SU-DHL-6 (cell line): ENCODE measurements around the gene KRT35.

ENCODE experiments used
- H2AFZ ChIP-seq: fragments of 200-600 bp; sonication (generic); 2 replicates; pipeline ENCODE4 v1.6.1; 2014; ENCODE audit warnings: low read depth, mild to moderate bottlenecking, moderate library complexity, mixed read lengths, antibody characterized with exemption, low read length; ENCODE audit not compliant: severe bottlenecking
- H3F3A ChIP-seq: fragments of 200-600 bp; shearing (Covaris generic); 2 replicates; pipeline ENCODE4 v1.6.0; 2016; ENCODE audit warnings: antibody characterized with exemption, mild to moderate bottlenecking; ENCODE audit not compliant: insufficient read depth
- H3K27ac ChIP-seq: fragments of 200-600 bp; sonication (generic); 2 replicates; pipeline ENCODE4 v1.5.1; 2016; ENCODE audit warnings: low read depth, mild to moderate bottlenecking, low read length, moderate library complexity, mixed read lengths
- H3K27me3 ChIP-seq: fragments of 200-600 bp; sonication (generic), shearing (Covaris generic); 2 replicates; pipeline ENCODE4 v1.6.0; 2014; ENCODE audit warnings: mild to moderate bottlenecking, low read length
- H3K36me3 ChIP-seq: fragments of 200-600 bp; sonication (generic); 2 replicates; pipeline ENCODE4 v1.6.1; 2014; ENCODE audit warnings: mild to moderate bottlenecking, low read length, mixed read lengths
- H3K4me2 ChIP-seq: fragments of 300-600, 200-600 bp; shearing (Covaris generic), sonication (generic); 2 replicates; pipeline ENCODE4 v1.6.0; 2014; ENCODE audit warnings: low read length, low read depth, mild to moderate bottlenecking; ENCODE audit not compliant: poor library complexity, severe bottlenecking
- H3K4me3 ChIP-seq: fragments of 200-600 bp; sonication (generic); 2 replicates; pipeline ENCODE4 v1.5.1; 2014; ENCODE audit warnings: antibody characterized with exemption, low read length, mild to moderate bottlenecking, mixed read lengths; ENCODE audit not compliant: insufficient read depth, poor library complexity, severe bottlenecking
- H3K79me2 ChIP-seq: fragments of 200-600 bp; sonication (generic); 2 replicates; pipeline ENCODE4 v1.6.1; 2014; ENCODE audit warnings: mild to moderate bottlenecking, low read length, moderate library complexity; ENCODE audit not compliant: insufficient read depth
- H3K9ac ChIP-seq: fragments of 200-600 bp; sonication (generic); 2 replicates; pipeline ENCODE4 v1.7.0; 2014; ENCODE audit warnings: mild to moderate bottlenecking, low read length
- H3K9me2 ChIP-seq: fragments of 200-600 bp; sonication (generic); replicated peaks from 2 replicates; pipeline ENCODE4 v1.6.1; 2014; ENCODE audit warnings: low read length; ENCODE audit not compliant: insufficient read depth
- H3K9me3 ChIP-seq: fragments of 200-600 bp; sonication (generic); 2 replicates; pipeline ENCODE4 v1.6.1; 2014; ENCODE audit warnings: low read length, mixed read lengths; ENCODE audit not compliant: insufficient read depth
- H4K20me1 ChIP-seq: fragments of 200-600 bp; sonication (generic); 2 replicates; pipeline ENCODE4 v1.6.1; 2014; ENCODE audit warnings: low read depth, mild to moderate bottlenecking, antibody characterized with exemption, low read length, moderate library complexity, mixed read lengths
- CTCF ChIP-seq: fragments of 200-600 bp; sonication (generic); IDR thresholded peaks from one replicate; pipeline ENCODE4 v1.5.1; 2017; ENCODE audit warnings: antibody characterized with exemption, mild to moderate bottlenecking, low read length, moderate library complexity; ENCODE audit not compliant: insufficient read depth, poor library complexity, severe bottlenecking
- EZH2phosphoT487 ChIP-seq: fragments of 200-600 bp; sonication (generic), shearing (Covaris generic); conservative IDR thresholded peaks from 2 replicates; pipeline ENCODE4 v1.6.1; 2018; ENCODE audit warnings: mild to moderate bottlenecking, antibody characterized with exemption, low read length, moderate library complexity, mixed read lengths

KRT35 gene

DNA sequence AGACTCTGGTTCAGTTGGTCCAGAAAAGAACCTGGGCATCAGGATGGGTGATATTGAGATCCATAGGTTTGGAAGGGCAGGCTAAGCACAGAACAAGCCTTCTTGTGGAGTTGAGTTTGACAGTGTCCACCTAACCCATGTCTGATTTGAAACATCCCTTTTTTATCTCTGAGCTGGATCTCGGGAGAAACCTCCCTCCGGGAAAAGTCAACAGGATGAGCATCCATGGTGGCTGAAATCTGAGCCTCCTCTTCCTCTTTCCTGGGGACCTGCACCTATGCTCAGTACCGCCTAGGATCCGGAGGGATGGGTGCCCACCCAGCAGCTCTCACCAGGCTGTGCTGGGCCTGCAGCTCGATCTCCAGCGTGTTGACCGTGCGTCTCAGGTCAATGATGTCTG lies 17.2 kb downstream of the KRT35 start:
- Histone ChIP-seq H3K79me2 (no peaks in the 10 kb centered on the region), H3F3A (no peaks in the 10 kb centered on the region), H2AFZ (no peak overlapping the region), H3K27me3 (no peaks in the 10 kb centered on the region), H3K4me3 (no peak overlapping the region), H3K9ac (no peak overlapping the region), H3K4me2 (no peak overlapping the region), H3K36me3 (no peaks in the 10 kb centered on the region), H4K20me1 (no peaks in the 10 kb centered on the region), H3K27ac (no peak overlapping the region), H3K9me2 (no peaks in the 10 kb centered on the region), H3K9me3 (no peaks in the 10 kb centered on the region)
- no peak for TF ChIP-seq CTCF
- TF ChIP-seq EZH2phosphoT487 = no peak

DNA sequence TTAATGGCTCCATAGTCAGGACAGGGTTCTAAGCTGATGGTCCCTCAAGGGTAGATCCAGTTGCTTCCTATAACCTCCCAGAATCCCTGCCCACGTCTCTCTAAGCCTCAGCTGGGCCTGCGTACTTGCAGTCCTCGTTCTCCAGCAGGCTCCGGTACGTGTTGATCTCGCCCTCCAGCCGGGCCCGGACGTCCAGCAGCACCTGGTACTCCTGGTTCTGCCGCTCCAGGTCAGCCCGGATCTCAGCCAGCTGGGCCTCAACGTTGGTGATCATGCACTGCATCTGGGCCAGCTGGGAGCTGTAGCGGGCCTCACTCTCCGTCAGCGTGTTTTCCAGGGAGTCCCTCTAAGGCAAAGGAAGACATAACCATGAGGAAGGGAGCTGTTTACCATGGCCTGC lies 18.2 kb downstream of the KRT35 start:
- no peaks in the 10 kb centered on the region for H3K79me2 ChIP-seq
- no peak overlapping the region for H3K27ac ChIP-seq
- H3K4me2 ChIP-seq = no peak overlapping the region
- H2AFZ ChIP-seq = no peak overlapping the region
- no peaks in the 10 kb centered on the region for H3K36me3 ChIP-seq
- H3F3A ChIP-seq = no peaks in the 10 kb centered on the region
- H3K9ac ChIP-seq = no peak overlapping the region
- H4K20me1 ChIP-seq = no peaks in the 10 kb centered on the region
- no peak overlapping the region for H3K4me3 ChIP-seq
- no peaks in the 10 kb centered on the region for H3K27me3 ChIP-seq
- no peaks in the 10 kb centered on the region for H3K9me2 ChIP-seq
- no peaks in the 10 kb centered on the region for H3K9me3 ChIP-seq
- no peak for TF ChIP-seq EZH2phosphoT487
- no peak for TF ChIP-seq CTCF

DNA sequence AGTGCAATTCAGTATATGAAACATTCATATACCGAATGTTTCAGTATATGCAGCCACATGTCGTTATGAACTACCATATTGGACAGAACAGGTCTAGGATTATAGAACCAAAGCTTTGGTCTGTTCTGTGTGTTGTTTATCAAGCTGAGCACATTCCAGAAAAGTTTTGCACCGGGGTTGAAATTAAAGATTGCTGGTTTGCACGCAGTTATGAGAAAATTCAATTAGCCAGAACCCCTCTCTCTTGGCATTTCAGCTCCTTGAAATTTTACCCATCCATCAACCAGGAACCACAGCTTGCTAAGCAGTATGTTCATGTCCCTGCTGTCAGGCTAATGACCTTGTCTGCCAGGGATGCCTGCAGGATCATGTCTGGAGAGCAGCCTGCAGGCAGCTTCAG lies 23.3 kb downstream of the KRT35 start:
- Histone ChIP-seq H3K9me3 (no peaks in the 10 kb centered on the region), H3K9ac (no peak overlapping the region), H3K9me2 (no peaks in the 10 kb centered on the region), H4K20me1 (no peaks in the 10 kb centered on the region), H3K27ac (no peak overlapping the region), H3F3A (no peaks in the 10 kb centered on the region), H3K27me3 (no peaks in the 10 kb centered on the region), H2AFZ (no peak overlapping the region), H3K79me2 (no peaks in the 10 kb centered on the region), H3K36me3 (no peaks in the 10 kb centered on the region), H3K4me3 (no peak overlapping the region), H3K4me2 (no peak overlapping the region)
- TF ChIP-seq EZH2phosphoT487 (no peak), CTCF (no peak)

- Histone ChIP-seq H3K79me2 (no peaks in the 10 kb centered on the region), H2AFZ (no peak overlapping the region), H3K36me3 (no peaks in the 10 kb centered on the region), H4K20me1 (no peaks in the 10 kb centered on the region), H3K27me3 (no peaks in the 10 kb centered on the region), H3K9me2 (no peaks in the 10 kb centered on the region), H3K4me3 (no peak overlapping the region), H3K9ac (no peak overlapping the region), H3F3A (no peaks in the 10 kb centered on the region), H3K9me3 (no peaks in the 10 kb centered on the region), H3K27ac (no peak overlapping the region), H3K4me2 (no peak overlapping the region)
- TF ChIP-seq EZH2phosphoT487 (no peak), CTCF (no peak)
Observed at GRCh38 chr17:41456204-41456603, 24.7 kb downstream of the KRT35 start.
